ENCODE results near the gene CACNG5.

DNA sequence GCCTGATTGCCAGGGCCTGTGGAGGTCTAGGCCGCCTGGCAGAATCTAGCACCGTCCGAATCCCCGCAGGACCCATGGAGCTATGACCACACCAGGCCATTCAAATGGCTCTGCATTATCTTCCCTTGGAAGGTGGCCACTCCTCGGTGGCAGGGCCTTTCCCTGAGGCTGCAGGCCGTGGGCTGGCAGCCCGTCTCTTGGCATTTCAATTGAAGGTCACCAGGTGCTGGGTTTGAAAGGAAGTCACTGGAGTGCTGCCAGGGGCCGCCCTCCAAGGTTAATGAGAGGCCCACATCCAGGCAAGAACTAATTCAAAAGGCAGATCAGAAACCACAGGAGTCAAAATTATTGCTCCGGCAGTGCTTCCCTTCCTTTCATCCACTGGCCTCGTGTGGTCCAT is 27.7 kb upstream of the CACNG5 start:
- TF ChIP-seq POLR2A (IDR thresholded peaks at IDR 0.05), result no peak
- TF ChIP-seq, protein P1, sequence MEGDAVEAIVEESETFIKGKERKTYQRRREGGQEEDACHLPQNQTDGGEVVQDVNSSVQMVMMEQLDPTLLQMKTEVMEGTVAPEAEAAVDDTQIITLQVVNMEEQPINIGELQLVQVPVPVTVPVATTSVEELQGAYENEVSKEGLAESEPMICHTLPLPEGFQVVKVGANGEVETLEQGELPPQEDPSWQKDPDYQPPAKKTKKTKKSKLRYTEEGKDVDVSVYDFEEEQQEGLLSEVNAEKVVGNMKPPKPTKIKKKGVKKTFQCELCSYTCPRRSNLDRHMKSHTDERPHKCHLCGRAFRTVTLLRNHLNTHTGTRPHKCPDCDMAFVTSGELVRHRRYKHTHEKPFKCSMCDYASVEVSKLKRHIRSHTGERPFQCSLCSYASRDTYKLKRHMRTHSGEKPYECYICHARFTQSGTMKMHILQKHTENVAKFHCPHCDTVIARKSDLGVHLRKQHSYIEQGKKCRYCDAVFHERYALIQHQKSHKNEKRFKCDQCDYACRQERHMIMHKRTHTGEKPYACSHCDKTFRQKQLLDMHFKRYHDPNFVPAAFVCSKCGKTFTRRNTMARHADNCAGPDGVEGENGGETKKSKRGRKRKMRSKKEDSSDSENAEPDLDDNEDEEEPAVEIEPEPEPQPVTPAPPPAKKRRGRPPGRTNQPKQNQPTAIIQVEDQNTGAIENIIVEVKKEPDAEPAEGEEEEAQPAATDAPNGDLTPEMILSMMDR (IDR thresholded peaks at IDR 0.05), result no peak

All from right lobe of liver (tissue), 4 donors.